ENCODE measurements around the gene AMHR2. TPM values are rescaled to one million over a fixed set of nuclear protein-coding genes. Genes with fewer than 3 reads are reported as not detected.
"Not testable (repeated sequence)": the region's sequence is repeated elsewhere in the genome, so short reads cannot be mapped to it uniquely, and the experiment has no call there.

Gene AMHR2
- polyA plus RNA-seq, 1 donor (not counting 4 experiments of a cell fraction or from before 2014, with no cell fraction given), result 0.04 TPM

GRCh38 chr12:53418221-53418620 lies 5.4 kb upstream of the AMHR2 start:
- Histone ChIP-seq H3K36me3 (ENCODE audit: control insufficient read depth in 2 of 2, extremely low read depth in 1 of 2, insufficient read depth in 2 of 2, low read length in 2 of 2) (peaks cover 0 to 3% of the 10 kb centered on the region in 2 experiments), H3K27ac (ENCODE audit: control insufficient read depth, insufficient read depth, low read length) (no peak overlapping the region), H2AFZ (ENCODE audit: control insufficient read depth, low read length) (no peak overlapping the region), H3K4me3 (ENCODE audit: control insufficient read depth in 2 of 3, extremely low read depth in 1 of 3, insufficient read depth in 2 of 3, low read depth in 1 of 3, low read length in 3 of 3) (no peak overlapping the region), H3K79me2 (ENCODE audit: control insufficient read depth, insufficient read depth, low read length) (no peaks in the 10 kb centered on the region), H4K20me1 (ENCODE audit: control insufficient read depth, extremely low read depth, insufficient read depth, low read length) (no peaks in the 10 kb centered on the region), H3K27me3 (ENCODE audit: control insufficient read depth, extremely low read depth, insufficient read depth, low read length) (no peaks in the 10 kb centered on the region), H3K9me1 (ENCODE audit: control insufficient read depth, extremely low read depth, insufficient read depth, low read length) (no peaks in the 10 kb centered on the region), H3K4me2 (ENCODE audit: control insufficient read depth, extremely low read depth, insufficient read depth, low read depth, low read length) (no peak overlapping the region), H3K9ac (ENCODE audit: control insufficient read depth, extremely low read depth, insufficient read depth, low read length) (no peak overlapping the region), H3K9me3 (ENCODE audit: control insufficient read depth, low read depth, low read length) (no peaks in the 10 kb centered on the region), H3K4me1 (ENCODE audit: control insufficient read depth, extremely low read depth, insufficient read depth, low read length) (peaks cover 5% of the 10 kb centered on the region)
- FAIRE-seq, result no peak
- dilution Hi-C loops (cut with MboI; ENCODE audit: extremely low pct_ligation_motif_present, low sequenced_read_pairs), result no loop called here
- no peak for DNase-seq (ENCODE audit: low read depth, low spot score)
- no peak for TF ChIP-seq EZH2 (IDR thresholded peaks at IDR 0.05; ENCODE audit: low read length)
- TF ChIP-seq, protein P1, sequence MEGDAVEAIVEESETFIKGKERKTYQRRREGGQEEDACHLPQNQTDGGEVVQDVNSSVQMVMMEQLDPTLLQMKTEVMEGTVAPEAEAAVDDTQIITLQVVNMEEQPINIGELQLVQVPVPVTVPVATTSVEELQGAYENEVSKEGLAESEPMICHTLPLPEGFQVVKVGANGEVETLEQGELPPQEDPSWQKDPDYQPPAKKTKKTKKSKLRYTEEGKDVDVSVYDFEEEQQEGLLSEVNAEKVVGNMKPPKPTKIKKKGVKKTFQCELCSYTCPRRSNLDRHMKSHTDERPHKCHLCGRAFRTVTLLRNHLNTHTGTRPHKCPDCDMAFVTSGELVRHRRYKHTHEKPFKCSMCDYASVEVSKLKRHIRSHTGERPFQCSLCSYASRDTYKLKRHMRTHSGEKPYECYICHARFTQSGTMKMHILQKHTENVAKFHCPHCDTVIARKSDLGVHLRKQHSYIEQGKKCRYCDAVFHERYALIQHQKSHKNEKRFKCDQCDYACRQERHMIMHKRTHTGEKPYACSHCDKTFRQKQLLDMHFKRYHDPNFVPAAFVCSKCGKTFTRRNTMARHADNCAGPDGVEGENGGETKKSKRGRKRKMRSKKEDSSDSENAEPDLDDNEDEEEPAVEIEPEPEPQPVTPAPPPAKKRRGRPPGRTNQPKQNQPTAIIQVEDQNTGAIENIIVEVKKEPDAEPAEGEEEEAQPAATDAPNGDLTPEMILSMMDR (optimal IDR thresholded peaks at IDR 0.05 in 1 of 3, IDR thresholded peaks at IDR 0.05 in 1 of 3, conservative IDR thresholded peaks at IDR 0.05 in 1 of 3; ENCODE audit: extremely low read depth in 1 of 3, insufficient read depth in 2 of 3, low read length in 3 of 3), result no peak

- H3K79me2 ChIP-seq (ENCODE audit: control insufficient read depth, insufficient read depth, low read length), result no peaks in the 10 kb centered on the region
- no peaks in the 10 kb centered on the region for H3K9me1 ChIP-seq (ENCODE audit: control insufficient read depth, extremely low read depth, insufficient read depth, low read length)
- no peak for DNase-seq (ENCODE audit: low read depth, low spot score)
- no peak overlapping the region for H2AFZ ChIP-seq (ENCODE audit: control insufficient read depth, low read length)
- dilution Hi-C loops (cut with MboI; ENCODE audit: extremely low pct_ligation_motif_present, low sequenced_read_pairs), result no loop called here
- no peak overlapping the region for H3K4me3 ChIP-seq (ENCODE audit: control insufficient read depth in 2 of 3, extremely low read depth in 1 of 3, insufficient read depth in 2 of 3, low read depth in 1 of 3, low read length in 3 of 3)
- no peaks in the 10 kb centered on the region for H4K20me1 ChIP-seq (ENCODE audit: control insufficient read depth, extremely low read depth, insufficient read depth, low read length)
- FAIRE-seq, result no peak
- H3K9me3 ChIP-seq (ENCODE audit: control insufficient read depth, low read depth, low read length), result no peaks in the 10 kb centered on the region
- H3K4me1 ChIP-seq (ENCODE audit: control insufficient read depth, extremely low read depth, insufficient read depth, low read length), result peaks cover 5% of the 10 kb centered on the region
- no peak overlapping the region for H3K4me2 ChIP-seq (ENCODE audit: control insufficient read depth, extremely low read depth, insufficient read depth, low read depth, low read length)
- H3K36me3 ChIP-seq (ENCODE audit: control insufficient read depth in 2 of 2, extremely low read depth in 1 of 2, insufficient read depth in 2 of 2, low read length in 2 of 2), result no peaks in the 10 kb centered on the region
- H3K9ac ChIP-seq (ENCODE audit: control insufficient read depth, extremely low read depth, insufficient read depth, low read length), result no peak overlapping the region
- H3K27me3 ChIP-seq (ENCODE audit: control insufficient read depth, extremely low read depth, insufficient read depth, low read length), result no peaks in the 10 kb centered on the region
- H3K27ac ChIP-seq (ENCODE audit: control insufficient read depth, insufficient read depth, low read length), result no peak overlapping the region
- no peak for TF ChIP-seq EZH2 (IDR thresholded peaks at IDR 0.05; ENCODE audit: low read length)
- TF ChIP-seq, protein P1 (optimal IDR thresholded peaks at IDR 0.05 in 1 of 3, IDR thresholded peaks at IDR 0.05 in 1 of 3, conservative IDR thresholded peaks at IDR 0.05 in 1 of 3; ENCODE audit: extremely low read depth in 1 of 3, insufficient read depth in 2 of 3, low read length in 3 of 3), result no peak
Measured at GRCh38 chr12:53419756-53420155, 3.9 kb upstream of the AMHR2 start.

DNA sequence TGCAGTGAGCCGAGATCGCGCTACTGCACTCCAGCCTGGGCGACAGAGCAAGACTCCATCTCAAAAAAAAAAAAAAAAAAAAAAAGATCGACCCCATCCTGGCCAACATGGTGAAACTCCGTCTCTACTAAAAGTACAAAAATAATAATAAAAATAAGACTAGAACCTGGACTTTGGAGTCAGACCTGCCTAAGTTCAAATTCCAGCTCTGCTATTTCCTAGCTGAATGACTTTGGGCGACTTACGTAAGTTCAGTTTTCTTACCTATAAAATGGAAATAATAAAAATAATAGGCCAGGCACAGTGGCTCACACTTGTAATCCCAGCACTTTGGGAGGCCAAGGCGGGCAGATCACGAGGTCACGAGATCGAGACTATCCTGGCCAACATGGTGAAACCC lies 1.4 kb upstream of the AMHR2 start:
- dilution Hi-C loops (cut with MboI; ENCODE audit: extremely low pct_ligation_motif_present, low sequenced_read_pairs); FAIRE-seq; DNase-seq (ENCODE audit: low read depth, low spot score): not testable (repeated sequence)

More for the DNA sequence above, 1.4 kb upstream of the AMHR2 start:
- H4K20me1 ChIP-seq (ENCODE audit: control insufficient read depth, extremely low read depth, insufficient read depth, low read length); H3K4me3 ChIP-seq (ENCODE audit: control insufficient read depth in 2 of 3, extremely low read depth in 1 of 3, insufficient read depth in 2 of 3, low read depth in 1 of 3, low read length in 3 of 3); H3K9ac ChIP-seq (ENCODE audit: control insufficient read depth, extremely low read depth, insufficient read depth, low read length); H3K4me2 ChIP-seq (ENCODE audit: control insufficient read depth, extremely low read depth, insufficient read depth, low read depth, low read length); H3K79me2 ChIP-seq (ENCODE audit: control insufficient read depth, insufficient read depth, low read length); H3K27me3 ChIP-seq (ENCODE audit: control insufficient read depth, extremely low read depth, insufficient read depth, low read length); H2AFZ ChIP-seq (ENCODE audit: control insufficient read depth, low read length); H3K4me1 ChIP-seq (ENCODE audit: control insufficient read depth, extremely low read depth, insufficient read depth, low read length); H3K9me3 ChIP-seq (ENCODE audit: control insufficient read depth, low read depth, low read length); H3K27ac ChIP-seq (ENCODE audit: control insufficient read depth, insufficient read depth, low read length); H3K36me3 ChIP-seq (ENCODE audit: control insufficient read depth in 2 of 2, extremely low read depth in 1 of 2, insufficient read depth in 2 of 2, low read length in 2 of 2); H3K9me1 ChIP-seq (ENCODE audit: control insufficient read depth, extremely low read depth, insufficient read depth, low read length): not testable (repeated sequence)

All from keratinocyte (primary cell).